Caco-2 (cell line): Measurements from ENCODE around the gene CREB5. TPM values are rescaled to one million over a fixed set of nuclear protein-coding genes. Genes with fewer than 3 reads are reported as not detected.

ENCODE experiments used
- BruUV-seq: library from RNA; stranded (reverse); fragments of 400-500 nt; replicated peaks from 2 replicates; lab custom pipeline; 2021; lab: Mats Ljungman, UMichigan
- CTCF ChIA-PET: fragments of 300-600 bp; sonication (Branson Sonifier 250); formaldehyde crosslinking; loops from one replicate; lab custom pipeline; 2022; ENCODE audit warnings: antibody characterized with exemption; lab: Charles Lee
- POLR2A ChIA-PET: fragments of 300-600 bp; sonication (Branson Sonifier 250); formaldehyde crosslinking; loops from one replicate; lab custom pipeline; 2022; ENCODE audit warnings: antibody characterized with exemption; lab: Charles Lee
- DNase-seq, 2 experiments: peaks; one replicate each; pipeline versions ENCODE4 v3.0.0 to v3.0.0-alpha.2; 2020 to 2022
- H3K27me3 ChIP-seq: replicated peaks from 2 replicates; pipeline ENCODE4 v1.6.0; 2011; ENCODE audit warnings: low read length; ENCODE audit not compliant: control insufficient read depth, insufficient read depth
- H3K36me3 ChIP-seq: 2 replicates; pipeline ENCODE4 v1.5.1; 2011; ENCODE audit warnings: low read length; ENCODE audit not compliant: control insufficient read depth, insufficient read depth
- H3K4me1 ChIP-seq: fragments of 250-450 bp; sonication (Bioruptor Pico); 2 replicates; pipeline ENCODE4 v1.5.1; 2020; ENCODE audit warnings: mild to moderate bottlenecking
- H3K4me3 ChIP-seq: 2 replicates; pipeline ENCODE4 v1.5.1; 2011; ENCODE audit warnings: low read depth, mild to moderate bottlenecking, control low read depth, low read length
- H3K9me3 ChIP-seq: fragments of 250-450 bp; sonication (Bioruptor Pico); 2 replicates; pipeline ENCODE4 v1.5.1; 2020; ENCODE audit warnings: mild to moderate bottlenecking, moderate library complexity
- H3K27ac Mint-ChIP-seq: one replicate; pipeline ENCODE4 v1.8.0; 2022; ENCODE audit warnings: mixed read lengths; ENCODE audit not compliant: unreplicated experiment
- H3K27me3 Mint-ChIP-seq: one replicate; pipeline ENCODE4 v1.8.0; 2022; ENCODE audit warnings: mixed read lengths; ENCODE audit not compliant: insufficient read depth, unreplicated experiment
- H3K36me3 Mint-ChIP-seq: one replicate; pipeline ENCODE4 v1.8.0; 2022; ENCODE audit warnings: mild to moderate bottlenecking, mixed read lengths; ENCODE audit not compliant: insufficient read depth, unreplicated experiment
- H3K4me1 Mint-ChIP-seq: one replicate; pipeline ENCODE4 v1.8.0; 2022; ENCODE audit warnings: low read depth, mixed read lengths; ENCODE audit not compliant: unreplicated experiment
- H3K4me3 Mint-ChIP-seq: one replicate; pipeline ENCODE4 v1.8.0; 2022; ENCODE audit warnings: mild to moderate bottlenecking, moderate library complexity, mixed read lengths; ENCODE audit not compliant: unreplicated experiment
- H3K9me3 Mint-ChIP-seq: one replicate; pipeline ENCODE4 v1.8.0; 2022; ENCODE audit warnings: mixed read lengths; ENCODE audit not compliant: unreplicated experiment
- CTCF ChIP-seq, 2 experiments: fragments of 200-600 bp in 1 of 2; IDR thresholded peaks; 1 replicate in 1 of 2; 2 replicates in 1 of 2; pipeline versions ENCODE4 v1.5.1 to v1.8.0; 2011 to 2022; ENCODE audit warnings: antibody characterized with exemption in 1 of 2, control low read depth in 1 of 2, inconsistent platforms in 1 of 2, low read depth in 1 of 2, low read length in 1 of 2, mild to moderate bottlenecking in 1 of 2, moderate library complexity in 1 of 2; ENCODE audit not compliant: insufficient read depth in 1 of 2, severe bottlenecking in 1 of 2, unreplicated experiment in 1 of 2
- intact Hi-C: fragments of 100-400 bp; cut with micrococcal nuclease; formaldehyde crosslinking; loops from one replicate; pipeline ENCODE4 v1.10.0; 2022; ENCODE audit not compliant: unreplicated experiment
- total RNA-seq: library from RNA; stranded (reverse); gene quantifications from 2 replicates; pipeline ENCODE4 v1.2.3, GENCODE V29; 2022

CREB5 gene
- total RNA-seq, 1 experiment from 2014 or later, result 9.1 TPM

GRCh38 chr7:28483908-28484605 is 71.7 kb downstream of the CREB5 start:
- no peaks in the 10 kb centered on the region for H3K9me3 Mint-ChIP-seq
- ChIA-PET CTCF (no interaction called here), POLR2A (no interaction called here)
- Histone ChIP-seq H3K4me1 (peaks cover 22% of the 10 kb centered on the region), H3K4me3 (no peak overlapping the region), H3K36me3 (no peaks in the 10 kb centered on the region), H3K9me3 (no peaks in the 10 kb centered on the region), H3K27me3 (no peaks in the 10 kb centered on the region)
- BruUV-seq, result no TSS peak
- DNase-seq, result no peak
- no peaks in the 10 kb centered on the region for H3K36me3 Mint-ChIP-seq
- intact Hi-C loops, result no loop called here
- H3K4me1 Mint-ChIP-seq, result peaks cover 13% of the 10 kb centered on the region
- H3K27me3 Mint-ChIP-seq, result no peaks in the 10 kb centered on the region
- no peak overlapping the region for H3K27ac Mint-ChIP-seq
- no peak overlapping the region for H3K4me3 Mint-ChIP-seq
- no peak for TF ChIP-seq CTCF (IDR thresholded peaks at IDR 0.05; ENCODE audit: insufficient read depth in 1 of 2, low read depth in 1 of 2, low read length in 1 of 2, severe bottlenecking in 1 of 2, unreplicated experiment in 1 of 2)

- Histone ChIP-seq H3K27me3 (no peaks in the 10 kb centered on the region), H3K4me1 (peaks cover 19% of the 10 kb centered on the region), H3K36me3 (no peaks in the 10 kb centered on the region), H3K9me3 (no peaks in the 10 kb centered on the region), H3K4me3 (no peak overlapping the region)
- TF ChIP-seq CTCF (IDR thresholded peaks at IDR 0.05; ENCODE audit: insufficient read depth in 1 of 2, low read depth in 1 of 2, low read length in 1 of 2, severe bottlenecking in 1 of 2, unreplicated experiment in 1 of 2), result no peak
- no TSS peak for BruUV-seq
- no peaks in the 10 kb centered on the region for H3K36me3 Mint-ChIP-seq
- intact Hi-C loops, result no loop called here
- H3K27ac Mint-ChIP-seq, result no peak overlapping the region
- H3K9me3 Mint-ChIP-seq, result no peaks in the 10 kb centered on the region
- H3K4me3 Mint-ChIP-seq, result no peak overlapping the region
- no peak for DNase-seq
- ChIA-PET CTCF (no interaction called here), POLR2A (no interaction called here)
- peaks cover 8% of the 10 kb centered on the region for H3K4me1 Mint-ChIP-seq
- H3K27me3 Mint-ChIP-seq, result no peaks in the 10 kb centered on the region
Measured at GRCh38 chr7:28484606-28484935, 72.3 kb downstream of the CREB5 start.

- Histone ChIP-seq H3K9me3 (no peaks in the 10 kb centered on the region), H3K4me3 (no peak overlapping the region), H3K36me3 (no peaks in the 10 kb centered on the region; the same call in 1 of the 2 replicates), H3K27me3 (no peaks in the 10 kb centered on the region), H3K4me1 (peaks cover 6% of the 10 kb centered on the region)
- intact Hi-C loops, result no loop called here
- no TSS peak for BruUV-seq
- ChIA-PET POLR2A (no interaction called here), CTCF (no interaction called here)
- Mint-ChIP-seq H3K4me3 (no peak overlapping the region), H3K36me3 (peaks cover 9% of the 10 kb centered on the region), H3K27me3 (no peaks in the 10 kb centered on the region), H3K4me1 (peaks cover 10% of the 10 kb centered on the region), H3K27ac (no peak overlapping the region), H3K9me3 (peaks cover 18% of the 10 kb centered on the region)
- DNase-seq, result no peak
- TF ChIP-seq CTCF (IDR thresholded peaks at IDR 0.05; ENCODE audit: insufficient read depth in 1 of 2, low read depth in 1 of 2, low read length in 1 of 2, severe bottlenecking in 1 of 2, unreplicated experiment in 1 of 2), result no peak
Measured at GRCh38 chr7:28487487-28487886, 75.2 kb downstream of the CREB5 start.
